Stimulated activated naive CD8-positive, alpha-beta T cell treated with anti-CD3 and anti-CD28 coated beads, Interleukin-15, amount 100 ng/mL, for 72 hours (primary cell): ENCODE data around the gene MACF1.
"Not testable (repeated sequence)": the region's sequence is repeated elsewhere in the genome, so short reads cannot be mapped to it uniquely, and the experiment has no call there.

ENCODE experiments used
- ATAC-seq: fragments of 150-1000 bp; cut with Tn5 transposase; 2 replicates; pipeline ENCODE4 v1.10.0; 2021; ENCODE audit warnings: mild to moderate bottlenecking, moderate library complexity
- DNase-seq, 2 donors: peaks; one replicate each; pipeline ENCODE4 v3.0.0; 2021 to 2022
- H3K27ac Mint-ChIP-seq, 2 donors: one replicate each; pipeline ENCODE4 v1.8.0; 2022; ENCODE audit warnings: mild to moderate bottlenecking in 2 of 2, mixed read lengths in 2 of 2, moderate library complexity in 2 of 2
- H3K27me3 Mint-ChIP-seq: one replicate; pipeline ENCODE4 v1.8.0; 2022; ENCODE audit warnings: mixed read lengths
- H3K4me1 Mint-ChIP-seq: one replicate; pipeline ENCODE4 v1.8.0; 2022; ENCODE audit warnings: mild to moderate bottlenecking, mixed read lengths
- H3K4me3 Mint-ChIP-seq, 2 donors: one replicate each; pipeline ENCODE4 v1.8.0; 2022; ENCODE audit warnings: mild to moderate bottlenecking in 2 of 2, mixed read lengths in 2 of 2, moderate library complexity in 1 of 2
- H3K9me3 Mint-ChIP-seq, 2 donors: one replicate each; pipeline ENCODE4 v1.8.0; 2022; ENCODE audit warnings: mixed read lengths in 2 of 2

MACF1 gene

GRCh38 chr1:39427374-39427773, 222.9 kb downstream of the MACF1 start:
- no peak for DNase-seq
- Mint-ChIP-seq H3K9me3 (no peaks in the 10 kb centered on the region), H3K4me1 (peaks cover 5% of the 10 kb centered on the region), H3K27me3 (no peaks in the 10 kb centered on the region), H3K4me3 (no peak overlapping the region), H3K27ac (no peak overlapping the region)
- no peak for ATAC-seq

DNA sequence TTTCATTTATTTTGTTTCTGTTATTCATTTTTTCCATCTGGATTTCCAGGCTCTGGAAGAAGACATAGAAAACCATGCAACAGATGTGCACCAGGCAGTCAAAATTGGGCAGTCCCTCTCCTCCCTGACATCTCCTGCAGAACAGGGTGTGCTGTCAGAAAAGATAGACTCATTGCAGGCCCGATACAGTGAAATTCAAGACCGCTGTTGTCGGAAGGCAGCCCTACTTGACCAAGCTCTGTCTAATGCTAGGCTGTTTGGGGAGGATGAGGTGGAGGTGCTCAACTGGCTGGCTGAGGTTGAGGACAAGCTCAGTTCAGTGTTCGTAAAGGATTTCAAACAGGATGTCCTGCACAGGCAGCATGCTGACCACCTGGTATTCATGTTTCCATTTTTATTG, 223.4 kb downstream of the MACF1 start:
- DNase-seq (no peak), ATAC-seq (no peak)
- Mint-ChIP-seq H3K4me3 (no peak overlapping the region), H3K9me3 (no peaks in the 10 kb centered on the region), H3K4me1 (peaks cover 5% of the 10 kb centered on the region), H3K27ac (no peak overlapping the region), H3K27me3 (no peaks in the 10 kb centered on the region)

DNA sequence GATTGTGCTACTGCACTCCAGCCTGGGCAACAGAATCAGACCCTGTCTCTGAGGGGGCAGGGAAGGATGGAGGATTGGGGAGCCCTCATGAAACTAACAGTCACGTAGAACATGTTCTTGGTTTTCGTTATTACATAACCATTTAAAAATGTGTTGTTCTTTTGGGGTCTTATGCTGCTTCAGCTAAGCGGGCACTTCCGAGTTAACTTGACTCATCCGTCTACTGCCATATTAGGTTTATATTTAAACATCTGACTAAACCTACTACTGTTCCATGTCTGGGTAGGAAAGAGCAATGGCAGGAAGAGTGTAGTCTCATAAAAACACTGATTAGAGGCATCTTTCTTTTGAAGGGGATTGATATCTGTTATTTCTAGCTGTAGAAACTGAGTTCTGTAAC, 227.4 kb downstream of the MACF1 start:
- Mint-ChIP-seq H3K4me3 (no peak overlapping the region), H3K27ac (peak overlapping the region in 1 of 2 donors; percentile 35), H3K9me3 (no peaks in the 10 kb centered on the region), H3K4me1 (peaks cover 5% of the 10 kb centered on the region), H3K27me3 (no peaks in the 10 kb centered on the region)
- ATAC-seq (no peak), DNase-seq (no peak)

GRCh38 chr1:39434797-39435395, 230.4 kb downstream of the MACF1 start:
- no peak for ATAC-seq
- H3K27me3 Mint-ChIP-seq = no peaks in the 10 kb centered on the region
- H3K27ac Mint-ChIP-seq = peak overlapping the region in 1 of 2 donors; percentile 6
- H3K4me1 Mint-ChIP-seq = peaks cover 5% of the 10 kb centered on the region
- H3K4me3 Mint-ChIP-seq = no peak overlapping the region
- H3K9me3 Mint-ChIP-seq = no peaks in the 10 kb centered on the region
- DNase-seq = no peak

DNA sequence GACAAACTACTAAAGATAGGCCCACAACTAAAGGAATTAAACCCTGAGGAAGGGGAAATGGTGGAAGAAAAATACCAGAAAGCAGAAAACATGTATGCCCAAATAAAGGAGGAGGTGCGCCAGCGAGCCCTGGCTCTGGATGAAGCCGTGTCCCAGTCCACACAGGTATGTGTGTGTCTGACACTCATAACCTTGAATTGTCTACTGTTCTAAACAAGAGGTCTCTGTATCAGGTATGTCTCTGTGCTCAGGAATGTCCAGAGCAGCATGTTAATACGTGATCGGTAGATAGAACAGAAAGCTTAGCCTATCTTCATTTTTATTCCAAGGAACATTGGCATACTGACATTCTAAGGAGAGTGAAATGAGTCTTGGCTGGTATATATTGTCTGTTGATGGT, 231.1 kb downstream of the MACF1 start:
- no peak for DNase-seq
- H3K27ac Mint-ChIP-seq = peak overlapping the region in 1 of 2 donors; percentile 45
- H3K4me3 Mint-ChIP-seq = no peak overlapping the region

GRCh38 chr1:39436842-39437241, 232.3 kb downstream of the MACF1 start:
- Mint-ChIP-seq H3K27ac (no peak overlapping the region), H3K4me3 (no peak overlapping the region), H3K4me1 (peaks cover 3% of the 10 kb centered on the region), H3K9me3 (no peaks in the 10 kb centered on the region), H3K27me3 (no peaks in the 10 kb centered on the region)
- DNase-seq = no peak
- ATAC-seq = no peak

More for the DNA sequence above, 231.1 kb downstream of the MACF1 start:
- ATAC-seq = no peak
- H3K4me1 Mint-ChIP-seq = peaks cover 5% of the 10 kb centered on the region
- no peaks in the 10 kb centered on the region for H3K27me3 Mint-ChIP-seq
- H3K9me3 Mint-ChIP-seq = no peaks in the 10 kb centered on the region

DNA sequence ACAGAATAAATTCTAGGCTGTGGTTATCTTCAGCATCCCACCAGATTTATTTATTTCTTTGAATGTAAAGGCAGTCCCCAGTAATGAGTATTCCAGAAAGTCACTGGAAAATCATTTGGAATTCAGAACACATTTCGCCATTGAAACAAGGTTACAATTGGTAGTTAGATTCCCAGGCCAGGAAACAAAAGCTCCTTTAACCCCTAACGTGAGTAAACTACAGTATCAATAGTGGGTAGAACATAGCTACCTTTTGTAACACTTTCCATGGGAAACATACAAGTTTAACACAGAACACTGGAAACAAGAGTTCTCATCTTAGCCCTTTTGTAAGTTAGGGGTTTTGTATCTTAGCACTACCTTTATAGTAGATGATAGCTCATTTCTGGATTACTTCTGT, 233.5 kb downstream of the MACF1 start:
- Mint-ChIP-seq H3K4me3 (no peak overlapping the region), H3K4me1 (no peaks in the 10 kb centered on the region), H3K27ac (no peak overlapping the region), H3K9me3 (no peaks in the 10 kb centered on the region), H3K27me3 (no peaks in the 10 kb centered on the region)
- ATAC-seq (no peak), DNase-seq (no peak)

DNA sequence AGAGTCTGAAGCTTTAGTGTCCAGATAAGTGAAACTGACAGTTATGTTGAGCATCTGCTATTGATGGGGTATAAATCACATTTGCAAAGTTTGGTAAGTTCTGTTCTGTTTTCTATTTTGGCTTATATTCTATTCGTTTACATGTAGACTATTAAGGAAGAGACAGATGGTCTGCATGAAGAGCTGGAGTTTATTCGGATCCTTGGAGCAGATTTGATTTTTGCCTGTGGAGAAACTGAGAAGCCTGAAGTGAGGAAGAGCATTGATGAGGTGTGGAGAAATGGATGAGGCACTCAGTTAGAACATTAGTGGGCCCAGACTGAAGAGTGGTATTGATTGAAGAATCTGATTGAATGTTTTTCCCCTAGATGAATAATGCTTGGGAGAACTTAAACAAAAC, 236.4 kb downstream of the MACF1 start:
- no peaks in the 10 kb centered on the region for H3K27me3 Mint-ChIP-seq
- no peak overlapping the region for H3K4me3 Mint-ChIP-seq

GRCh38 chr1:39441797-39442196, 237.3 kb downstream of the MACF1 start:
- Mint-ChIP-seq H3K4me1 (no peaks in the 10 kb centered on the region), H3K9me3 (no peaks in the 10 kb centered on the region), H3K27me3 (no peaks in the 10 kb centered on the region), H3K4me3 (no peak overlapping the region), H3K27ac (peak overlapping the region in 1 of 2 donors; percentile 10)
- no peak for ATAC-seq
- DNase-seq = no peak

More for the DNA sequence above, 236.4 kb downstream of the MACF1 start:
- Mint-ChIP-seq H3K4me1 (no peaks in the 10 kb centered on the region), H3K9me3 (no peaks in the 10 kb centered on the region), H3K27ac (no peak overlapping the region)
- ATAC-seq (no peak), DNase-seq (no peak)

DNA sequence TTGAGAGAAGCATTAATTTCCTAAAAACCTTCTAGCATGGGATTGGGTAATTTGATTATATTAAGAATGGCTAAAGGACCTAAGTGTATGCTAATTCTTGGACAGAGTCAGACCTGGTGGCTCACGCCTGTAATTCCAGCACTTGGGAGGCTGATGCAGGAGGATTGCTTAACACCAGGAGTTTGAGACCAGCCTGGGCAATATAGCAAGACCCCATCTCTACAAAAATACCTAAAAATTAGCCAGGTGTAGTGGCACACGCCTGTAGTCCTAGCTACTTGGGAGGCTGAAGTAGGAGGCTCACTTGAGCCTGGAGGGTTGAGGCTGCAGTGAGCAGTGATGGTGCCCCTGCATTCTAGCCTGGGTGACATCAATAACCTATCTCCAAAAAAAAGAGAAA, 241.1 kb downstream of the MACF1 start:
- no peak overlapping the region for H3K27ac Mint-ChIP-seq
- no peaks in the 10 kb centered on the region for H3K27me3 Mint-ChIP-seq
- no peak overlapping the region for H3K4me3 Mint-ChIP-seq
- no peaks in the 10 kb centered on the region for H3K9me3 Mint-ChIP-seq
- H3K4me1 Mint-ChIP-seq = no peaks in the 10 kb centered on the region
- DNase-seq (no peak), ATAC-seq (no peak)

- DNase-seq (no peak), ATAC-seq (no peak)
- Mint-ChIP-seq H3K4me3 (no peak overlapping the region), H3K27ac (peak overlapping the region in 1 of 2 donors; percentile 24), H3K9me3 (no peaks in the 10 kb centered on the region), H3K27me3 (no peaks in the 10 kb centered on the region), H3K4me1 (no peaks in the 10 kb centered on the region)
Observed at GRCh38 chr1:39446986-39447567, 242.6 kb downstream of the MACF1 start.

DNA sequence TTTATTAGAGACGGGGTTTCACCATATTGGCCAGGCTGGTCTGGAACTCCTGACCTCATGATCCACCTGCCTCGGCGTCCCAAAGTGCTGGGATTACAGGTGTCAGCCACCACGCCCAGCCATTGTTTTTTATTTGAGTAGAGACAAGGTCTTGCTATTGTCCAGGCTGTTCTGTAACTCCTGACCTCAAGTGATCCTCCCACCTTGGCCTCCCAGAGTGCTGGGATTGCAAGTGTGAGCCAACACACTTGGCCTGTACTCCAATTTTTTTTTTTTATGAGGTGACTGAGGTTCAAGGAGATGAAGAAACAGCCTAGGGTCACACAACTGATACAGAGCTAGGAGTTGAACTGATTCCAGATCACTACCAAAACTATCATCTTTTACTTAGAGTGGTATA, 245.5 kb downstream of the MACF1 start:
- H3K27ac Mint-ChIP-seq, H3K4me3 Mint-ChIP-seq, H3K27me3 Mint-ChIP-seq, DNase-seq, H3K4me1 Mint-ChIP-seq, ATAC-seq, H3K9me3 Mint-ChIP-seq: not testable (repeated sequence)

- DNase-seq = no peak
- H3K9me3 Mint-ChIP-seq = no peaks in the 10 kb centered on the region
- no peaks in the 10 kb centered on the region for H3K27me3 Mint-ChIP-seq
- no peak for ATAC-seq
- no peaks in the 10 kb centered on the region for H3K4me1 Mint-ChIP-seq
- H3K4me3 Mint-ChIP-seq = no peak overlapping the region
- H3K27ac Mint-ChIP-seq = no peak overlapping the region
Observed at GRCh38 chr1:39450956-39451606, 246.6 kb downstream of the MACF1 start.

GRCh38 chr1:39452081-39452480, 247.6 kb downstream of the MACF1 start:
- H3K4me1 Mint-ChIP-seq = no peaks in the 10 kb centered on the region
- H3K9me3 Mint-ChIP-seq = no peaks in the 10 kb centered on the region
- no peak overlapping the region for H3K27ac Mint-ChIP-seq
- no peak overlapping the region for H3K4me3 Mint-ChIP-seq
- DNase-seq = no peak
- ATAC-seq = no peak
- H3K27me3 Mint-ChIP-seq = no peaks in the 10 kb centered on the region

DNA sequence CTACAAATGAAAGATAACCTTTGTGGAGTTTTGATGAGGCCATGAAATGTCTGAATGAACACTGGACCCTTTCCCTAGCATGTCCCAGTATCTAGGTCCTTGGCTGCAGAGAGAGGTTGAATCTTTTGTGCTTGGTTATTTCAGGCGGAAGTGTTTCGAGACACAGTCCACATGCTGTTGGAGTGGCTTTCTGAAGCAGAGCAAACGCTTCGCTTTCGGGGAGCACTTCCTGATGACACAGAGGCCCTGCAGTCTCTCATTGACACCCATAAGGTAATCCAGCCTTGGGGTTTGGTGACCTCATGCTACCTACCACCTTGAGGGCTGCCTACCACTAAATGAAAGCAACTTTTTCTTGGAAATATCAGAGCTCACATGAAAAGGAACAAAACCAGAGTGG, 248.0 kb downstream of the MACF1 start:
- Mint-ChIP-seq H3K27me3 (no peaks in the 10 kb centered on the region), H3K27ac (no peak overlapping the region), H3K4me3 (no peak overlapping the region), H3K9me3 (no peaks in the 10 kb centered on the region), H3K4me1 (no peaks in the 10 kb centered on the region)
- DNase-seq = no peak
- no peak for ATAC-seq

GRCh38 chr1:39453603-39454002, 249.1 kb downstream of the MACF1 start:
- no peaks in the 10 kb centered on the region for H3K27me3 Mint-ChIP-seq
- ATAC-seq (no peak), DNase-seq (no peak)
- peak overlapping the region in 1 of 2 donors; percentile 21 for H3K27ac Mint-ChIP-seq
- no peaks in the 10 kb centered on the region for H3K9me3 Mint-ChIP-seq
- H3K4me3 Mint-ChIP-seq = no peak overlapping the region
- H3K4me1 Mint-ChIP-seq = no peaks in the 10 kb centered on the region
